ENCODE measurements around the gene CARD11. TPM values are rescaled to one million over a fixed set of nuclear protein-coding genes. Genes with fewer than 3 reads are reported as not detected.
"Not testable (repeated sequence)": the region's sequence is repeated elsewhere in the genome, so short reads cannot be mapped to it uniquely, and the experiment has no call there.

The CARD11 gene
- total RNA-seq, 2 experiments from 2014 or later: 98.3 to 103 TPM

DNA sequence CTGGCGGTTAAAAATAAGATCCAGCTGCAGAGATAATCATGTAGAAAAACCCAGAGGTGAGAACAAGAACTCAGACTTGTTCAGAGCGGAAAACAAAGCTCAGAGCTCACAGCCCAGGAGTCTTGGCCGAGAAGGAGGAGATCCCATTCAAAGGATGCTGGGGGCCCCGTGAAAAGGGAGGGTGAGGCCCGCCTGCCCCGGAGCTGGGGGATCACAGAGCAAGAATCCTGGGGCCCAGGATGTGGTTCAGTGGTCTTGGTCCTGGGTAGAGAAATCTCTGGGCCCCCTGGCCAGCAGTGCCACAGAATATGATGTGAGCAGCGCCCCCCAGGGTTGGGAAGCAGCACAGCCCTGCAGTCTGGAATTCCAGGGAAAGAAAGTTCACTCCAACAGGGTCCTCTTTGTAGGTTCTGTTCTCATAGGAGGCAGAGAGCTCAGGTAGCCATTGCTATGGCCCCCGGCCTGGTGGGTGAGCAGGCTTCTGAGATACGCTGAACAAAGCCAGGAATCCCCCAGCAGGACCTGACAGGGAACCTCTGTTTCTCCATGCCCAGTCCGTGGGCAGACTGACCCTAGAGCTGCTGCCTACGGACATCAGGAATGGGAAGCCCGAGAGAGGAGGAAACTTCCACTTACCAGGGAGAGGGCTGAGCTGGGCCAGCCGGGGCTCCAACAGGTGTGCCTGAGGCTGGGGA, 121.9 kb downstream of the CARD11 start:
- H3K27me3 Mint-ChIP-seq: no peaks in the 10 kb centered on the region
- H3K27ac Mint-ChIP-seq: no peak overlapping the region
- DNase-seq (no peak), ATAC-seq (no peak)
- H3K36me3 Mint-ChIP-seq (ENCODE audit: low read depth): peaks cover 52% of the 10 kb centered on the region
- ChIA-PET POLR2A (interaction anchor here (0.8 kb wide), 1 partner anchor 14 kb away, joined by 3 read pairs; no protein-coding TSS in a partner anchor), CTCF (no interaction called here)
- no peaks in the 10 kb centered on the region for H3K4me1 Mint-ChIP-seq (ENCODE audit: low read depth)
- intact Hi-C loops (cut with micrococcal nuclease): no loop called here
- no peaks in the 10 kb centered on the region for H3K9me3 Mint-ChIP-seq
- no peak overlapping the region for H3K4me3 Mint-ChIP-seq
- TF ChIP-seq, protein P1, sequence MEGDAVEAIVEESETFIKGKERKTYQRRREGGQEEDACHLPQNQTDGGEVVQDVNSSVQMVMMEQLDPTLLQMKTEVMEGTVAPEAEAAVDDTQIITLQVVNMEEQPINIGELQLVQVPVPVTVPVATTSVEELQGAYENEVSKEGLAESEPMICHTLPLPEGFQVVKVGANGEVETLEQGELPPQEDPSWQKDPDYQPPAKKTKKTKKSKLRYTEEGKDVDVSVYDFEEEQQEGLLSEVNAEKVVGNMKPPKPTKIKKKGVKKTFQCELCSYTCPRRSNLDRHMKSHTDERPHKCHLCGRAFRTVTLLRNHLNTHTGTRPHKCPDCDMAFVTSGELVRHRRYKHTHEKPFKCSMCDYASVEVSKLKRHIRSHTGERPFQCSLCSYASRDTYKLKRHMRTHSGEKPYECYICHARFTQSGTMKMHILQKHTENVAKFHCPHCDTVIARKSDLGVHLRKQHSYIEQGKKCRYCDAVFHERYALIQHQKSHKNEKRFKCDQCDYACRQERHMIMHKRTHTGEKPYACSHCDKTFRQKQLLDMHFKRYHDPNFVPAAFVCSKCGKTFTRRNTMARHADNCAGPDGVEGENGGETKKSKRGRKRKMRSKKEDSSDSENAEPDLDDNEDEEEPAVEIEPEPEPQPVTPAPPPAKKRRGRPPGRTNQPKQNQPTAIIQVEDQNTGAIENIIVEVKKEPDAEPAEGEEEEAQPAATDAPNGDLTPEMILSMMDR (IDR thresholded peaks at IDR 0.05): peak; percentile 14

DNA sequence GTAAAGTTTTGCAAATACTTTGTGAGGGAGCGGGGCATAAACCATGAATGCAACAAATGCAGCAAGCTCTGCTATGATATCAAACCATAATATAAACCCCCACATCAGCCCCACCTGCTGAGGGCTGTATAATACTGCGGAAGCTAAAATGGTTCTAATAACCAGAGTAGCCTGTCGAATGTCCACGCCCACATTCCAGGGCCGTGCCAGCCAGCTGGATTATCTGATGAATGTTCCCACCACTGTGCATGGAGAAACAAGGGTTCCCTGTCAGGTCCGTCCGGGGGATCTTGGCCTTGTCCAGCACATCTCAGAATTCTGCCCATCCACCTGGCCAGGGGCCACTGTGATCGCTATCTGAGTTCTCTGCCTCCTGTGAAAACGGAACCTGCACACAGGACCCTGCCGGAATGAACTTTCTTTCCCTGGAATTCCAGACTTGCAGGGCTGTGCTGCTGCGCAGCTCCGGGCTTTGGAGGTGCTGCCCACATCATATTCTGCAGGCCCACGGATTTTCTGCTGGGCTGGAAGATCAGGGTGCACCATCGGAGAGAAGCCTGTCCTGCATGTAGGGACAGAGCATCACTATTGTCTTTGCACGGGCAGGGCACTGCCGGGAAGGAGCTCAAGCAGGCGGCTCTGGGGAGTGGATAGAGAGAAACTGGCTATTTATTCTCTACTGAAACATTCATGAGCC, 122.6 kb downstream of the CARD11 start:
- CTCF ChIA-PET: interaction anchor here (0.9 kb wide), 1 partner anchor 56 kb away, joined by 3 read pairs; no protein-coding TSS in a partner anchor
- Mint-ChIP-seq H3K27ac (no peak overlapping the region), H3K27me3 (no peaks in the 10 kb centered on the region), H3K4me1 (ENCODE audit: low read depth) (no peaks in the 10 kb centered on the region), H3K36me3 (ENCODE audit: low read depth) (peaks cover 53% of the 10 kb centered on the region), H3K4me3 (no peak overlapping the region), H3K9me3 (no peaks in the 10 kb centered on the region)
- ATAC-seq (no peak), DNase-seq (no peak)
- intact Hi-C loops (cut with micrococcal nuclease): no loop called here
- POLR2A ChIA-PET: interaction anchor here (0.8 kb wide), 1 partner anchor 13 kb away, joined by 3 read pairs; no protein-coding TSS in a partner anchor
- TF ChIP-seq, protein P1 (IDR thresholded peaks at IDR 0.05): no peak

DNA sequence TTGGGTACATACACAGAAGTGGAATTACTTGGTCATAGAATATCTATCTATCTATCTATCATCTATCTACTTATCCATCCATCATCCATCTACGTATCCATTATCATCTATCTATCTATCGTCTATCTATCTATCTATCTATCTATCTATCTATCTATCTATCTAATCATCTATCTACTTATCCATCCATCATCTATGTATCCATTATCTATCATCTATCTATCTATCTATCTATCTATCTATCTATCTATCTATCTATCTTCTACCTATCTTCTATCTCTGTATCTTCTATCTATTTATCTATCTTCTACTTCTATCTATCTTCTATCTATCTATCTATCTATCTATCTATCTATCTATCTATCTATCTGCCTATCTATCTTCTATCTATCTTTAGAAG, 123.2 kb downstream of the CARD11 start:
- DNase-seq; H3K4me3 Mint-ChIP-seq; H3K4me1 Mint-ChIP-seq (ENCODE audit: low read depth); H3K27ac Mint-ChIP-seq; H3K9me3 Mint-ChIP-seq; H3K27me3 Mint-ChIP-seq; POLR2A ChIA-PET; ATAC-seq; intact Hi-C loops (cut with micrococcal nuclease): not testable (repeated sequence)
- peaks cover 54% of the 10 kb centered on the region for H3K36me3 Mint-ChIP-seq (ENCODE audit: low read depth)
- CTCF ChIA-PET: interaction anchor here (0.9 kb wide), 1 partner anchor 56 kb away, joined by 3 read pairs; no protein-coding TSS in a partner anchor

DNA sequence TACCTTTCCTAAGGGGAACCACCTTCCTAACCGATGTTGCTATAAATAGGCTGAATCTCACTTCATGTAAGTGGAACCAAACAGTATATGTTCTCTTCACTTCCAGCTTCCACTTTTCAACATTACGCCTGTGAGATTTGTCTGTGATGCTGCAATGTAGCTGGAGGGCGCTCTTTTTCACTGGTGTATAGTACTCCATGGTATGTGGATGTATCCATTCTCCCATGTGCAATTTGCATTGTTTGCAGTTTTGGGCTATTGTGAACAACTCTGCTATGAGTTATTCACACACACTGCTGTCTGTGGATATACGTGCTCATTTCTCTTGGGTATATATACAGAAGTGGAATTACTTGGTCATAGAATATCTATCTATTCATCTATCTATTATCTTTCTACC, 123.6 kb downstream of the CARD11 start:
- H3K27me3 Mint-ChIP-seq: no peaks in the 10 kb centered on the region
- POLR2A ChIA-PET: no interaction called here
- TF ChIP-seq, protein P1 (IDR thresholded peaks at IDR 0.05): no peak
- peaks cover 54% of the 10 kb centered on the region for H3K36me3 Mint-ChIP-seq (ENCODE audit: low read depth)
- H3K4me1 Mint-ChIP-seq (ENCODE audit: low read depth): no peaks in the 10 kb centered on the region
- CTCF ChIA-PET: interaction anchor here (0.7 kb wide), 1 partner anchor 55 kb away, joined by 3 read pairs; no protein-coding TSS in a partner anchor
- peak overlapping the region; percentile 60 for H3K27ac Mint-ChIP-seq
- no peak for ATAC-seq
- no peak overlapping the region for H3K4me3 Mint-ChIP-seq
- intact Hi-C loops (cut with micrococcal nuclease): no loop called here
- DNase-seq: no peak
- no peaks in the 10 kb centered on the region for H3K9me3 Mint-ChIP-seq

DNA sequence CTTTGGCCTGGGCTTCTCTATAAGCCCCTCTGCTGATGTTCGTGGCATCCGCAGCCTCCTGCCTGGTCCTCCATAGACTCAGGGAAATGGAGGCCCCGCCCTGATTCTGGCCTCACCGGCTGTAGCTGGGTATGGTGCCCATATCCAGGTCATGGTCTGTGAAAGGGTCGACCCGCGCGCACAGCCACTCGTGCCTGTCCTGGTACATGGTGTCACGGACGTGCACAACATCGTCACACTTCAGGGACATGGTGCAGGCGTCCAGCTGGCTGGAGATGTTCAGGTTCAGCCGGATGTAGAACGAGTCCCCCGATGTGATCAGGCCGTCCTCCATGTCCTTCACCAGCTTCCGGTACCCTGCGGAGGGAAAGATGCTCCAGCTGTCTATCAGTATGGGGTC, 124.4 kb downstream of the CARD11 start:
- Mint-ChIP-seq H3K4me1 (ENCODE audit: low read depth) (no peaks in the 10 kb centered on the region), H3K4me3 (no peak overlapping the region), H3K27ac (peak overlapping the region; percentile 60), H3K27me3 (no peaks in the 10 kb centered on the region), H3K9me3 (no peaks in the 10 kb centered on the region), H3K36me3 (ENCODE audit: low read depth) (peaks cover 54% of the 10 kb centered on the region)
- TF ChIP-seq, protein P1 (IDR thresholded peaks at IDR 0.05): no peak
- intact Hi-C loops (cut with micrococcal nuclease): no loop called here
- ChIA-PET POLR2A (interaction anchor here (0.6 kb wide), 1 partner anchor 134 kb away, joined by 4 read pairs; no protein-coding TSS in a partner anchor), CTCF (interaction anchor here (0.7 to 1.0 kb wide), 2 partner anchors 8 to 55 kb away, joined by 3 to 4 read pairs; no protein-coding TSS in a partner anchor)
- no peak for DNase-seq
- no peak for ATAC-seq
